GM19025 (cell line): ENCODE data around the gene MYH6.
"Not testable (repeated sequence)": the region's sequence is repeated elsewhere in the genome, so short reads cannot be mapped to it uniquely, and the experiment has no call there.

Experiments
- ATAC-seq: cut with Tn5 transposase; IDR thresholded peaks from one replicate; pipeline ENCODE4 v1.9.1; 2021; ENCODE audit warnings: mild to moderate bottlenecking, low read depth, moderate library complexity; ENCODE audit not compliant: unreplicated experiment

The MYH6 gene

GRCh38 chr14:23415821-23416778 lies 8.0 kb upstream of the MYH6 start:
- no peak for ATAC-seq

DNA sequence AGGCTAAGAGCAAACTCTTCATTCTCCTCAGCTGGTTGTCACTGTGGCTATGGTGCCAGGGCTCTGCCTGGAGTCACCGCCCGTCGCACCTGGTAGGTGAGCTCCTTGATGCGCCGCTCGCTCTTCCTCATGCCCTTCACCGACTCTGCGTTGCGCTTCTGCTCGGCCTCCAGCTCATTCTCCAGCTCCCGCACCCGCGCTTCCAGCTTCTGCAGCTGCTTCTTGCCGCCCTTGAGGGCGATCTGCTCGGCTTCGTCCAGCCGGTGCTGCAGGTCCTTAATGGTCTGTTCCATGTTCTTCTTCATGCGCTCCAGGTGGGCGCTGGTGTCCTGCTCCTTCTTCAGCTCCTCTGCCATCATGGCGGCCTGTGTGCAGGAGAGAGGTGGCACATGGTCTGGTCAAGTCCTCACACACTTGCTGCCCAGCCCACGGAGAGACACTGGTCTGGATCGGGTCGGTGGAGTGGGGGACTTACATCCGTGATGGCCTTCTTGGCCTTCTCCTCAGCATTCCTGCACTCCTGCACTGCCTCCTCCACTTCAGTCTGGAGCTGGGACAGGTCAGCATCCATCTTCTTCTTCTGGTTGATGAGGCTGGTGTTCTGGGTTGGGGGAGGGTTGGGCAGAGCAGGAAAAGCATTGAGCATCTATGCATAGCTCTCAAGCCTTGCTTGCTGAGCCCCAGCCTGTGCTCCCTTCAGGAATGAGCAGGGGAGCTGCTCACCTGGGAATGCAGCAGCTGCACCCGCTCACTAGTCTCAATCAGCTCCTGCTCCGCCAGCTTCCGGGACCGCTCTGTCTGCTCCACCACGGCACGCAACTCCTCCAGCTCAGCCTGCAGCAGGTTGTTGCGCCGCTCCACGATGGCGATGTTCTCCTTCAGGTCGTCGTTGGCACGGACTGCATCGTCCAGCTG lies 7.1 kb upstream of the MYH6 start:
- ATAC-seq: no peak

GRCh38 chr14:23414254-23414653 lies 6.2 kb upstream of the MYH6 start:
- no peak for ATAC-seq

GRCh38 chr14:23413681-23414080 lies 5.6 kb upstream of the MYH6 start:
- ATAC-seq: no peak

GRCh38 chr14:23411563-23412525 lies 3.8 kb upstream of the MYH6 start:
- ATAC-seq: no peak

GRCh38 chr14:23409966-23410635 lies 2.0 kb upstream of the MYH6 start:
- no peak for ATAC-seq

GRCh38 chr14:23409475-23409874 lies 1.4 kb upstream of the MYH6 start:
- ATAC-seq: no peak

- ATAC-seq: no peak
Measured at GRCh38 chr14:23408307-23408630, 196 bp upstream of the MYH6 start.

DNA sequence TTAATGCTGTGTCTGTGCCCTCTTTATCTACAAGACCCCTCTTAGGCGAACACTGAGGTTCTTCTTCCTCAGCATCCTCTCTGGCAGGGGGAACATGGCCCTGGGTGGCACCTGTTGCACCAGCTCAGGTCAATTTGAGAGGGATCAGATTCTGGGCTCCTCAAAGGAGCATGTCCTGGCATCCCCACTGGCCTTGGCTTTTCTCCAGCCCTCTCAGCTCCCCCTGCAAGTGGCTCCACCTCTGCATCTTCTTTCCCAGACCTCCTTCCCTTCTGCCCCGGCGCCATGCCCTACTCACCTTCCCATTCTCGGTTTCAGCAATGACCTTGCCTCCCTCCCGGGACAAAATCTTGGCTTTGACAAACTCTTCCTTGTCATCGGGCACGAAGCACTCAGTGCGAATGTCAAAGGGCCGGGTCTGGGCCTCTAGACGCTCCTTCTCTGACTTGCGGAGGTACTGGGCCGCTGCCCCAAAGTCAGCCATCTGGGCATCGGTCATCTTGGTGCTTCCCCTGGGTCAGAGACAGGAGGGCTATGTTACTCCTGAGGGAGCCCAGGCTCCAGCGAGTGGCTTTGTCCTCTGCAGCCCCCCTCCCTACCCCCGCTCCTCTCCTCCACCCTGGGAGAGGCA lies 1.2 kb downstream of the MYH6 start:
- ATAC-seq: no peak

DNA sequence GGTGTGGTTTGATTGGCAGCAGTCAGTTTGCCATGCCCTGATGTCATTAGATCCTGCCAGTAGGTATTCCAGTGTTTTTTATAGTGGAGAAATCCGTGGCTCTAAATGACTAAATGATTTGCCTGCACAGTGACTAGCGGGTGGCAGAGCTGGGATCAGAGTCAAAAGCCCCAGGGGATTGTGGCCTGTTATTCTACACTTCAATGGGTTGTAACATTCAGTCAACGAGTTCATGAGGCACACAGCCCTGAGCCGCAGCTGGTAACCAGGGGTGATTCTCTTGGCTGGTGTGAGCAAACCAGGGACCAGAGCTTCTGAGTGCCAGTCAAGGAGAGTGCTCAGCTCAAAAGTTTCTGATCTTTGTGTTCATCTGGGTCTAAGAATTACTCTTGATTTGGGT lies 1.8 kb downstream of the MYH6 start:
- ATAC-seq: no peak

GRCh38 chr14:23405516-23406025 lies 2.5 kb downstream of the MYH6 start:
- ATAC-seq: no peak

GRCh38 chr14:23405096-23405495 lies 3.0 kb downstream of the MYH6 start:
- no peak for ATAC-seq

DNA sequence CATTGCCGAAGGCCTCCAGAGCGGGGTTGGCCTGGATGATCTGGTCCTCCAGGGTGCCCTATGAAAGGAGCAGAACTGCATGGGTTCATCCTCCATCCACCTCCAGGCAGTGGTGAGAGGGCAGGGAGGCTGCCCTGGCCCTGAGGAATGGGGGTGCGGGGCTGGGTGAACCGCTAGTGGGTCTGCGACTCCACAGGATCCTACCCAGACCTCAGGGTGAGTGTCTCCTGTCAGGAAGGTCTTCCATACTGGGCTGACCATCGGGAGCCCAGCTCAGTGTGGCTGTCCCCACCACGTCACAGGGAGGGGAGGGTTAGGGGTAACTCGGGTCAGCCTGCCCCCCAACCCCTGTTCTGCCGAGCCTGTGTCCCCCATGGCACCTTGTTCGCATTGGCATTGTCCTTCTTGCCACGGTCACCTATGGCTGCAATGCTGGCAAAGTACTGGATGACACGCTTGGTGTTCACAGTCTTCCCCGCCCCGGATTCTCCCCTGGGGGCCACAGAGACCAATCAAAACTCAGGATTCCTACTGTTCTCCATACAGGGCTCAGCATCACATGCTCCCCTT lies 3.7 kb downstream of the MYH6 start:
- ATAC-seq: no peak

- no peak for ATAC-seq
Measured at GRCh38 chr14:23403908-23404307, 4.2 kb downstream of the MYH6 start.

DNA sequence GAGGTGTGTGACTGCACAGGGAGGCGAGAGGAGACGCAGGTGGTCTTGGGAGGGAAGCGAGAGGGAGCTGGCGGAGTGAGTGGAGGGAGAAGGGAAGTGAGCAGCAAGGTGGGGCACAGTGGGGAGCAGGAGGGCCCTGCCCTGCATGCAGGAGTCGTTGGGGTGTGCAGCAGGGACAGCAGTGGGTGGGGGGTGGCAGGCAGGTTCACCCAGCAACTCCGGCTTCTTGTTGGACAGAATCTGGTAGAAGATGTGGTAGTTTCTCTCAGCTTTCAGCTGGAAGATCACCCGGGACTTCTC lies 5.0 kb downstream of the MYH6 start:
- no peak for ATAC-seq

GRCh38 chr14:23402296-23403138 lies 5.6 kb downstream of the MYH6 start:
- ATAC-seq: no peak

GRCh38 chr14:23401291-23401690 lies 6.8 kb downstream of the MYH6 start:
- no peak for ATAC-seq

DNA sequence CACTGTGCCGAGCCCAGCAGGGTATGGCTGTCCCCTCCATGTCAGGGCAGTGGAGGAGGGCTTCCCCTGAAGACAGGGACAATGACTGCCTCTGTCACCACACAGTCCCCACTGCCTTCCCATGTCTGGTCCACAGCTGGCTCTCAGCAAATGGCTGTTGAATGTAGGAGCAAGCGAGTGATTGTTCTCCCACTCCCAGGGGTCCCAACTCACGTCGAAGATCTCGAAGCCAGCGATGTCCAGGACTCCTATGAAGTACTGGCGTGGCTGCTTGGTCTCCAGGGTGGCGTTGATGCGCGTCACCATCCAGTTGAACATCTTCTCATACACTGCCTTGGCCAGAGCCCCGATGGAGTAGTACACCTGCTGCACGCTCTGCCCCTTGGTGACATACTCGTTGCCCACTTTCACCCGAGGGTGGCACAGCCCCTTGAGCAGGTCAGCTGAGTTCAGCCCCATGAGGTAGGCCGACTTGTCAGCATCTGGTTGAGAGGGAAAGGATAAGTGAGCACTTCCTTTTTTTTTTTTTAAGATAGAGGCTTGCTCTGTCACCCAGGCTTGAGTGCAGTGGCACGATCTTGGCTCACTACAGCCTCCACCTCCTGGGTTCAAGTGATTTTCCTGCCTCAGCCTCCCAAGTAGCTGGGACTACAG lies 7.5 kb downstream of the MYH6 start:
- not testable (repeated sequence) for ATAC-seq
